GDM1 (cell line): ENCODE measurements around the gene GSN.
A peak's percentile ranks its signal among the peaks of the same experiment; 100 is the strongest.

Experiments
- DNase-seq: peaks from one replicate; lab custom pipeline; 2025; lab: John Stamatoyannopoulos, UW

The GSN gene

GRCh38 chr9:121246821-121247561 is 21.0 kb upstream of the GSN start:
- no peak for DNase-seq

- DNase-seq: no peak
Measured at GRCh38 chr9:121249563-121249962, 18.4 kb upstream of the GSN start.

- DNase-seq: no peak
Measured at GRCh38 chr9:121252104-121252851, 15.7 kb upstream of the GSN start.

- DNase-seq: no peak
Measured at GRCh38 chr9:121253162-121253561, 14.8 kb upstream of the GSN start.

GRCh38 chr9:121253821-121254501 is 14.0 kb upstream of the GSN start:
- DNase-seq: peak; percentile 31

- no peak for DNase-seq
Measured at GRCh38 chr9:121259498-121259897, 8.5 kb upstream of the GSN start.

- DNase-seq: no peak
Measured at GRCh38 chr9:121259935-121260334, 8.0 kb upstream of the GSN start.

- no peak for DNase-seq
Measured at GRCh38 chr9:121260457-121261106, 7.4 kb upstream of the GSN start.

GRCh38 chr9:121261107-121261460 is 6.9 kb upstream of the GSN start:
- peak; percentile 64 for DNase-seq

GRCh38 chr9:121261755-121262154 is 6.2 kb upstream of the GSN start:
- no peak for DNase-seq

GRCh38 chr9:121262423-121262822 is 5.5 kb upstream of the GSN start:
- no peak for DNase-seq

- no peak for DNase-seq
Measured at GRCh38 chr9:121262953-121263352, 5.0 kb upstream of the GSN start.

GRCh38 chr9:121266356-121266755 is 1.6 kb upstream of the GSN start:
- no peak for DNase-seq

- no peak for DNase-seq
Measured at GRCh38 chr9:121266906-121267650, 884 bp upstream of the GSN start.

GRCh38 chr9:121268598-121268850 is 562 bp downstream of the GSN start:
- no peak for DNase-seq

- DNase-seq: peak; percentile 44
Measured at GRCh38 chr9:121268851-121269641, 1.1 kb downstream of the GSN start.

- DNase-seq: no peak
Measured at GRCh38 chr9:121269642-121270254, 1.8 kb downstream of the GSN start.

GRCh38 chr9:121271368-121272341 is 3.7 kb downstream of the GSN start:
- DNase-seq: peak; percentile 92

- no peak for DNase-seq
Measured at GRCh38 chr9:121272401-121272948, 4.5 kb downstream of the GSN start.
